Right lobe of liver (tissue), 6 donors: ENCODE results near the gene ZEB1. TPM values are rescaled to one million over a fixed set of nuclear protein-coding genes. Genes with fewer than 3 reads are reported as not detected.

ENCODE experiments used
- ATAC-seq, 4 donors: fragments of 200-7000 bp; cut with Tn5 transposase; one replicate each; pipeline ENCODE4 v1.9.1; 2020; ENCODE audit warnings: mild to moderate bottlenecking in 4 of 4, moderate library complexity in 4 of 4
- DNase-seq, 3 donors: peaks; one replicate each; pipeline ENCODE4 v3.0.0-alpha.2; 2020
- H3K27ac ChIP-seq, 3 donors: fragments of 200-600 bp; one replicate each; pipeline ENCODE4 v1.8.0; 2022
- H3K27me3 ChIP-seq, 2 donors: fragments of 200-600 bp; one replicate each; pipeline ENCODE4 v1.8.0; 2022
- H3K36me3 ChIP-seq, 4 donors: fragments of 200-600 bp; sonication (generic) in 1 of 4; one replicate each; pipeline versions ENCODE4 v1.5.1 to v1.8.0; 2017 to 2022; ENCODE audit warnings: control low read depth in 1 of 4
- H3K4me1 ChIP-seq, 4 donors: fragments of 200-600 bp; sonication (generic) in 1 of 4; one replicate each; pipeline versions ENCODE4 v1.5.1 to v1.8.0; 2017 to 2022; ENCODE audit warnings: control low read depth in 1 of 4
- H3K4me3 ChIP-seq, 3 donors: fragments of 200-600 bp; one replicate each; pipeline ENCODE4 v1.8.0; 2022
- H3K9me3 ChIP-seq, 4 donors: fragments of 200-600 bp; sonication (generic) in 1 of 4; one replicate each; pipeline versions ENCODE4 v1.5.1 to v1.8.0; 2017 to 2022; ENCODE audit warnings: control low read depth in 1 of 4
- CTCF ChIP-seq, 4 donors: fragments of 200-600 bp in 3 of 4; fragments of 450-650 bp in 1 of 4; IDR thresholded peaks; one replicate each; pipeline versions ENCODE4 v1.5.1 to v1.8.0; 2016 to 2022; ENCODE audit warnings: antibody characterized with exemption in 4 of 4, mild to moderate bottlenecking in 2 of 4
- POLR2A ChIP-seq: fragments of 450-650 bp; IDR thresholded peaks from one replicate; pipeline ENCODE4 v1.6.1; 2017; ENCODE audit warnings: antibody characterized with exemption, mild to moderate bottlenecking
- WGBS: methylation state at CpG from one replicate; pipeline ENCODE4 v1.1.6; 2018; ENCODE audit warnings: low coverage, low lambda C conversion rate; ENCODE audit not compliant: insufficient coverage; ENCODE audit errors: missing lambda C conversion rate; 5-methylcytosine and 5-hydroxymethylcytosine counted together
- intact Hi-C, 2 donors: fragments of 100-400 bp; cut with DNase I; formaldehyde crosslinking; loops; one replicate each; pipeline versions ENCODE4 v1.11.2 to v1.14.1; 2022
- total RNA-seq, 6 experiments: library from RNA; depleted of rRNA in 2 of 6; stranded (reverse); fragments of >200 nt in 2 of 6; fragmentation: NEBNext Ultra II Directional in 3 of 6; extraction: Animal tissue kit (Norgen Biotek cat#: 25700) in 3 of 6; gene quantifications; one replicate each; pipeline versions ENCODE4 v1.1.0 to v1.2.4, GENCODE V29; 2016 to 2023
- donor health status: DM: no; HTN: yes; CAD: no.
- donor health status: DM: no; HTN: no; CAD: no.
- donor health status: DM: no; HTN: no; CAD: no.
- donor health status: DM: no; HTN: yes; CAD: no.
- donor health status: DM: no; HTN: yes; CAD: no.

ZEB1 gene
- total RNA-seq, 6 experiments from 2014 or later: 10.0 to 17.6 (median 13.6) TPM

DNA sequence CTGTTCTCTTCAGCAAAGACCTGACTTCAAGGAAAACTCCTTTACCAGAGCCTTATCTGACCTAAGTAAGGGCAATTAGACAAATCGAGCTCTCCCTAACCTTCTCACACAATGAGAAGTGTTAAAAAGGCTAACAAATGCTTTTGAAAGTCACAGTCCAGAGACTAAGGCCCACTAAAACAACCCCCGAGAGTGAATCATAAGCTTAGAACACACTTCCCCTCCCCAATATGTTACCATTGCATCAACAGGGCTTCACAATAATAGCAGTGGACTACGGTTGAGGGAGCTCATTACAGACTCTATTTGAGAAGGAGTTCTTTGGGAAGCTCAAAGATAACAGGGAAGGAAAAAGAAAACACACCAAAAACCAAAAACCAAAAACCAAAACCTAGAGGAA is 28.6 kb upstream of the ZEB1 start:
- H3K4me1 ChIP-seq: no peaks in the 10 kb centered on the region
- no peak overlapping the region for H3K27ac ChIP-seq
- no peak for ATAC-seq
- H3K36me3 ChIP-seq: no peaks in the 10 kb centered on the region
- no peak for DNase-seq
- H3K9me3 ChIP-seq: no peaks in the 10 kb centered on the region
- intact Hi-C loops: no loop called here
- WGBS: 63% methylated on average over 3 of the region's 3 CpGs
- no peaks in the 10 kb centered on the region for H3K27me3 ChIP-seq
- H3K4me3 ChIP-seq: no peak overlapping the region
- TF ChIP-seq POLR2A (no peak), CTCF (IDR thresholded peaks at IDR 0.05) (no peak)

DNA sequence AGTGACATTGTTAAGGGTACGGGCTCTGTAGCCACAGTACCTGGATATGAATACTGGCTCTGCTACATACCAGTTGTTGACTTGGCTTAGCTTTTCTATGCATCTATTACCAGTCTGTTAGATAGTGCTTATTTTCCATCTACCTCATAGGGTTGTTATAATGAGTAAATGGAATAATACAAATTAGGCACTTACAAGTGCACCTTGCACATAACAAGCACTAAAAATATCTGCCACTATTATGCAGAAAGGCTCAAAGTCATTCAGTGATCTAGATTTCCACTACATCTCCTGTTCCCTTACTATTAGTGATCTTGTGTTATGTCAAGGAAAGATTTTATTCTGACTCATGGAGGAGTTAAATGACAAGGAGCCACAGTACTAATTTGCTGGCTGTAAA is 27.9 kb upstream of the ZEB1 start:
- H3K9me3 ChIP-seq: no peaks in the 10 kb centered on the region
- H3K36me3 ChIP-seq: no peaks in the 10 kb centered on the region
- no peak for ATAC-seq
- 100% methylated on average over 1 of the region's 1 CpG for WGBS
- H3K27me3 ChIP-seq: no peaks in the 10 kb centered on the region
- TF ChIP-seq POLR2A (no peak), CTCF (IDR thresholded peaks at IDR 0.05) (no peak)
- DNase-seq: no peak
- no peaks in the 10 kb centered on the region for H3K4me1 ChIP-seq
- H3K27ac ChIP-seq: no peak overlapping the region
- H3K4me3 ChIP-seq: no peak overlapping the region
- intact Hi-C loops: no loop called here

DNA sequence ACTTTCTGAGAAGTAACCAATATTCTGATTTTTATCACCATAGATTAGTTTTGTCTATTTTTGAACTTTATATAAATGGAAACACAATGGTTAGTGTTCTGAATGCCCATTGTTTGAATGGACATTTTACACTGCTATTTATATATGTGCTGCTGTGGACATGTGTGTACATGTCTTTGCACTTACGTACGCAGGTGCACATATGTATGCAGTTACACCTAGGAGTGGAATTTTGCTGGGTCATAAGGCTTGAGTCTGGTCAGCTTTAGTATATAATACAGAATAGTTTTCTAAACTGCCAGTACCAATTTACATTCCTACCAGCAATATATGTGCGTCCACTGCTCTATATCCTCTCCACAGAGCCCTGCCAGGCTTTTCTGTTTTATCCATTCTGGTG is 24.5 kb upstream of the ZEB1 start:
- no peak overlapping the region for H3K4me3 ChIP-seq
- intact Hi-C loops: no loop called here
- TF ChIP-seq CTCF (IDR thresholded peaks at IDR 0.05) (no peak), POLR2A (no peak)
- WGBS: 91% methylated on average over 3 of the region's 3 CpGs
- no peak overlapping the region for H3K27ac ChIP-seq
- H3K36me3 ChIP-seq: no peaks in the 10 kb centered on the region
- no peaks in the 10 kb centered on the region for H3K4me1 ChIP-seq
- DNase-seq (no peak), ATAC-seq (no peak)
- H3K9me3 ChIP-seq: no peaks in the 10 kb centered on the region
- no peaks in the 10 kb centered on the region for H3K27me3 ChIP-seq

GRCh38 chr10:31296754-31297153 is 22.3 kb upstream of the ZEB1 start:
- H3K36me3 ChIP-seq: no peaks in the 10 kb centered on the region
- WGBS: 65% methylated on average over 1 of the region's 1 CpG
- no peaks in the 10 kb centered on the region for H3K27me3 ChIP-seq
- H3K4me1 ChIP-seq: no peaks in the 10 kb centered on the region
- TF ChIP-seq POLR2A (no peak), CTCF (IDR thresholded peaks at IDR 0.05) (no peak)
- ATAC-seq (no peak), DNase-seq (no peak)
- H3K9me3 ChIP-seq: no peaks in the 10 kb centered on the region
- no peak overlapping the region for H3K27ac ChIP-seq
- H3K4me3 ChIP-seq: no peak overlapping the region
- intact Hi-C loops: no loop called here

DNA sequence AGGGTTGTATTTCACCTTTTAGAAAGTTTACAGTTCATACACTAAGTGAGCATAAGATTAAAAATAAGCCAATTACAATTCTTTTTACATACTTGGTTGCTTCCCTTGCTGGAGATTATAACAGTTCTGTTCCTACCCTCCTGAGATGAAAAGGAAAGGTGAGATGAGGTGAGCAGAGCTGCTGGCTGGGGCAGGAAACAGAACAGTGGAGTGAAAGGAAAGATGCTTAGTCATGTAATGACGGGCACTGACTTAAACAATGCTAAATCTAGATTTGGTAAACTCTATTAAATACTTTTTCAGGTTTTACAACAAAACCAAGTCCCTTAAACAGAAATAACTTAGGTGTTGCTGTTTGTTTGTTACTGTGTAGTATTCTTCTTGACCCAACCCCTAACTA is 19.9 kb upstream of the ZEB1 start:
- WGBS: 17% methylated on average over 1 of the region's 1 CpG
- TF ChIP-seq POLR2A (no peak), CTCF (IDR thresholded peaks at IDR 0.05) (no peak)
- H3K27ac ChIP-seq: no peak overlapping the region
- no peaks in the 10 kb centered on the region for H3K9me3 ChIP-seq
- no peaks in the 10 kb centered on the region for H3K36me3 ChIP-seq
- intact Hi-C loops: no loop called here
- no peak overlapping the region for H3K4me3 ChIP-seq
- DNase-seq: no peak
- H3K4me1 ChIP-seq: no peaks in the 10 kb centered on the region
- H3K27me3 ChIP-seq: no peaks in the 10 kb centered on the region
- ATAC-seq: no peak
